GM18858 (cell line): ENCODE data around the gene ESPNL.
"Not testable (repeated sequence)": the region's sequence is repeated elsewhere in the genome, so short reads cannot be mapped to it uniquely, and the experiment has no call there.

ENCODE experiments used
- ATAC-seq: cut with Tn5 transposase; IDR thresholded peaks from one replicate; pipeline ENCODE4 v1.9.1; 2021; ENCODE audit not compliant: unreplicated experiment

Gene ESPNL

DNA sequence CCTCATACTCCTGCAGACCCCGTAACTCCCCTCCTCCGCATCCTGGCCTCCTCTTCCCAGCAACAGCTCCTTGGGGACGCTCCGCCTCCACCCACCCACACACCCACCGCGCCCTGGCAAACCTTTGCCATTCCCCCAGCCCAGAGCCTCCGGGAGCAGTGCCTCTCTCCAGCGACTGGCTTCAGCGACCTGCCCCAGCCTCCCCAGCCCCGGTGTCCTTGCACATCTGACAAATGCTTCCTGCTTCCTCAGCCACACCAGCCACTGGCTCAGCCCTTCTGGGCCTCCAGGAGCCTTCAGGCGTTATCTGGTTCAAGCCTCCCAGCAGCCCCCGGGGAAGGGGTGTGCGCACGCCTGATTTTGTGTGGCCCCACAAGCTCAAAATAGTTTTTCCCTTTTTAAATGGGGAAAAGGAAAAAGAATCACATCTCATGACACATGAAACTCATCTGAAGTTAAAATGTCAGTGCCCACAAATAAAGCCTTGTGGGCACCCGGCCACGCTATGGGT, 14.2 kb downstream of the ESPNL start:
- ATAC-seq = no peak

GRCh38 chr2:238114851-238115660, 14.9 kb downstream of the ESPNL start:
- no peak for ATAC-seq

GRCh38 chr2:238115709-238116108, 15.6 kb downstream of the ESPNL start:
- ATAC-seq = not testable (repeated sequence)

- no peak for ATAC-seq
Observed at GRCh38 chr2:238116298-238117198, 16.4 kb downstream of the ESPNL start.

DNA sequence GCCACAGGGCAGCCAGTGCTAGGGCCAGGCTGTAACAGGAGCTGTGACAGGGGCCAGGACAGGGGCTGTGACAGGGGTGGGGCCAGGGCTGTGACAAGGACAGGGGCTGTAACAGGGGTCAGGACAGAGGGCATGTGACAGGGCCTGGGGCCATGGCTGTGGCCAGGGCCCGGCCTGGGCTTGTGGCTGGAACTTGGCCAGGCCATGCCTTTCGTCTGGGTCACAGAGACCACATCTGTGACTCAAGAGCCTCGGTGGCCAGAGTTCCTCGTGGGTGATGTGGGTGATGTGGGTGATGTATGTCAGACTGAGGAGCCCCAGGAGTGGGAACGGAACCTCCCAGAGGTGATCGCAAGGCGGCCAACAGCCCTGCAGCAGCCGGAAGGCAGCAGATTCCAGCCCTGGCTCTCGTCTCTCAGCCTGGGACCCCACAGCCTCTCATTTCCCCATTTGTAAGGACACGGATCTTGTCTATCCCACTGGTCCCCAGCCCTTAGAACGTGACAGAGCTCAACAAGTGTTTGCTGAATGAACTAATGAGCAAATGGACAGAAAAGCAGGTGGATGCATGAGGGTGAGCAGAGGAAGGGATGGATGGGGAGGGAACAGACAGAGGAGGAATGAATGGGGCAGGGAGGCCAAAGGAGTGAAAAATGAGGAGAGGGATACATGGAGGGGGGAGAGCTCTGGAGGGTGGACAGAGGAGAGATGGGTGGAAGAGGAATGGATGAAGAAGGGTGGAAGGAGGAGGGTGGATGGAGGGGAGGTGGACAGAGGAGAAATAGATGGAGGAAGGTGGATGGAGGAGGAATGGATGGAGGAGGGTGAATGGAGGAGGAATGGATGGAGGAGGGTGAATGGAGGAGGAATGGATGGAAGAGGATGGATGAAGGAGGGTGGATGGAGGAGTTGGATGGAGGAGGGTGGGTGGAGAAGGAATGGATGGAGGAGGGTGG, 17.3 kb downstream of the ESPNL start:
- ATAC-seq = no peak

DNA sequence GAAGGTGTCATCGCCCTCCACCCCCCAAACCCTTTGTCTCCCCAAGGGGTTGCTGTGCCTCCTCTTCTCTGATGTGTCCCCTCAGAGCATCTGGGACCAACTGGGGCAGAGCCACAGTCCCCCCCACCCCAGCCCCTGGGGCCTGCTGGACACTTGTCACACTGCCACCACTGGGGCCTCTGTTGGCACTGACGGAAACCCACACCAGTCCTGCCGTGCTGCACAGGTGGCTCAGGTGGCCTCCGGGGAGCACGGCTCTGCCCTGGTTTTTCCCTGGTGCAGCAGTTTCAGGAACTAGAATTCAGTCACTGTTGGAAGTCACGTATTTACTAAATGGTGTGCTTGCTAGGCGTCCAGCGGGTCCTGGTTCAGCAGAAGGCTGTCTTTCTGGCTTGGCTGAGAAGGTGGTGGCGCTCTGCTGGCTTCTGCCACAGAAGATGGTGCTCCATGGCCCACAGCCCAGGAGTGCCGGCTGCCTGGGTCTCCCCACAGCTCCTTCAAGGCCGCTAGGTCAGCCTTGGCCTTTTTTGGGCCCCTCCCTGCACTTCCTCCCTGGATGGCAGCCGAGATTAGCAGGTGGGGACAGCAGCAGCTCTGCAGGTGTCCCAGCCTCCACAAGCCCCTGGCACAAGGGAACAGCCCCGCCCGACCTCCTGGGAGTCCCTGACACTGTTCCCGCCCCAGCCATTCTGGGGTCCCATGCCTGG, 19.8 kb downstream of the ESPNL start:
- no peak for ATAC-seq

DNA sequence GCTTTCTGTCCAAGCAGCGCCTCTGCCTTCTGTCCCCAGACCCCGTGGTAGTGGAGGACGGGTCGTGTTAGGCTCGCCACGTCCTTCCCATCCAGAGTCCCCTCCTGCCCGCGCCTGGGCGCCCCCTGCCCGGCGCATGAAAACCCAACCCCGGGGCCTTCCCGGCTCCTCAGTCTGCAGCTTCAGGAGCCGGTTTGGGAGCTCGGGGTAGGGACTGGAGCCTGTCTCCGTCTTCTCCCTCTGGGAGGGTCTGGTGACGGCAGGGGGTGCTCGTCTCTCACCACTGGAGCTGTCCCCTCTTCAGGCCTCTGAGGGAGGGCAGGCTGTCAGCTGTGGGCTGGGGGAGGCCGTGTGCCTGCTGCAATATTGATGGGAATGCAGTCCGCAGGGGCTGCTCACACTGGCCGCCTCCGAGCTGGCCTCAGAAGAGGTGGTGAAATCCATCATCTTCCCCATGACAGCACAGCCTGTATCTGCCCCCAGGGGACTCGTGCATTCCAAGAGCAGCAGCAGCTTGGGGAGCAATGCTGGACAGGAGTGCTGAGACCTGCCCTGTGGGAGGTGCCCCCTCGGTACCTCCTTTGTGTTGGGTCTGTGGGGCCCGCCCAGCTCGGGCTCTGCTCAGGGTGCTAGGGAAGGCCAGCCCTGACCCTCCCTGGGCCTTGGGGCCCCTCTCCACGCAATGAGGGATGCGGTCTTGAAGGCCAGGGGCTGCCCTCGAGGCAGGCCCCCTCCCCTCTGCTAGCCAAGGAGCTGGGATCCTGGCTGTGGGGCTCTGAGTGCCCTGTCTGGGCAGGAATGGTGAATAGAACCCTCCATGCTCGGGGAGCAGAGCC, 20.5 kb downstream of the ESPNL start:
- no peak for ATAC-seq

- ATAC-seq = no peak
Observed at GRCh38 chr2:238121511-238122286, 21.6 kb downstream of the ESPNL start.

DNA sequence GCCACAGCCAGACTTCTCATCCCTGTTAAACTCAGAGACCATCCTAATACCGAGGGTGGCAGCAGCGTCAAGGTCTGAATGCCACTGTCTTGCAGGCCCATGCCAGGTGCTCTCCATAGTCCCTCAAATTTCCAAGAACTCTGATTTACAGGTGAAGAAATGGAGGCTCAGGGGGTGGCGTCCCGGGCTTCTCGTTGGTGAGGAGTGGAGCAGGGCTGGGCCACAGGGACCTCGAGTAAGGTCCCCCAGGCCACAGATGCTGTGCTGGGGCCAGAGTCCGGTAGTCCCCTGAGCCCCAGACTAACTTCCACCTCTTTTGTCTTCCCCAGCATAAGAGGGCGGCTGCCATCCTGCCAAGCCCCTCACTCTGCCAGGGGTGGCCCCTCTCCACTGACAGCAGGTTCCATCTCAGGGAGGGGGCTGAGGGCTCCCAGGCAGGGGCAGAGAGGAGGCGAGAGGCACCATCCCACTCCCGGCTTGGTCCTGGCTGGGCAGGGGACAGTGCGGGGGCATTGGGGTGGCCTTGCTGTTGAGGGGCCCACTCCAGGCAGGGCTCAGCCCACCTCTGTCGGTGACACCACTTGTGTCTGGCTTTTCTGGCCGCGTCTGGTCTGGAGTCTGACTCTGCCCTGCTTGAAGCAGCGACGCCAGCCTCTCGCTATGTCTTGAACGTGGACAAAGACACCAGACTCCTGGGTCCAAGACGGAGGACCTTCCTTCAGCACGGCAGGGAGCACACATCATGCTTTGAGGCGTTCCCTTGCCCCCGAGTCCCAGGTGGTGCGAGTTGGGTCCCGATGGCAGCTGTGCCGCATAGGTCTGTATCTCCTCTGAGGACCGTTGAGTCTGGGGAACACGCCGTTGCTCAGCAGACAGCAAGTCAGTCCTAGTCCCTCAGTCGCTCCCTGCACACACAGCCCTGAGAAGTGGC, 22.4 kb downstream of the ESPNL start:
- no peak for ATAC-seq

- ATAC-seq = no peak
Observed at GRCh38 chr2:238123218-238123971, 23.3 kb downstream of the ESPNL start.

- no peak for ATAC-seq
Observed at GRCh38 chr2:238123991-238124470, 23.9 kb downstream of the ESPNL start.

GRCh38 chr2:238124488-238125126, 24.5 kb downstream of the ESPNL start:
- no peak for ATAC-seq

- no peak for ATAC-seq
Observed at GRCh38 chr2:238125127-238125885, 25.2 kb downstream of the ESPNL start.

- ATAC-seq = no peak
Observed at GRCh38 chr2:238126338-238126737, 26.2 kb downstream of the ESPNL start.

- ATAC-seq = no peak
Observed at GRCh38 chr2:238126775-238127164, 26.6 kb downstream of the ESPNL start.
